GM23338 (cell line): ENCODE results near the gene PKP3. TPM values are rescaled to one million over a fixed set of nuclear protein-coding genes. Genes with fewer than 3 reads are reported as not detected.

ENCODE experiments used
- ATAC-seq: fragments of 200-7000 bp; cut with Tn5 transposase; 3 replicates; pipeline ENCODE4 v1.9.1; 2020
- DNase-seq: peaks from one replicate; pipeline ENCODE4 v3.0.0-alpha.2; 2015; ENCODE audit warnings: low spot score
- H2AFZ ChIP-seq: fragments of 200-600 bp; sonication (generic); 2 replicates; pipeline ENCODE4 v1.8.0; 2016; ENCODE audit warnings: antibody characterized with exemption, mild to moderate bottlenecking, moderate library complexity
- H3F3A ChIP-seq: fragments of 200-600 bp; sonication (generic); replicated peaks from 2 replicates; pipeline ENCODE4 v1.8.0; 2017; ENCODE audit warnings: antibody characterized with exemption, mixed run types, low read depth
- H3K27ac ChIP-seq: fragments of 200-600 bp; sonication (generic); 2 replicates; pipeline ENCODE4 v1.6.1; 2016; ENCODE audit warnings: low read depth
- H3K27me3 ChIP-seq: fragments of 200-600 bp; sonication (generic); 2 replicates; pipeline ENCODE4 v1.8.0; 2016; ENCODE audit warnings: mild to moderate bottlenecking, mixed run types, moderate library complexity; ENCODE audit not compliant: insufficient read depth
- H3K36me3 ChIP-seq: fragments of 200-600 bp; sonication (generic); 2 replicates; pipeline ENCODE4 v1.8.0; 2016; ENCODE audit warnings: mild to moderate bottlenecking; ENCODE audit not compliant: insufficient read depth
- H3K4me1 ChIP-seq: fragments of 200-600 bp; sonication (generic); 2 replicates; pipeline ENCODE4 v1.8.0; 2016; ENCODE audit warnings: mild to moderate bottlenecking, moderate library complexity; ENCODE audit not compliant: insufficient read depth
- H3K4me2 ChIP-seq: fragments of 200-600 bp; sonication (generic); 2 replicates; pipeline ENCODE4 v1.7.1; 2017; ENCODE audit warnings: mixed run types
- H3K4me3 ChIP-seq: fragments of 200-600 bp; sonication (generic); 2 replicates; pipeline ENCODE4 v1.6.1; 2016; ENCODE audit warnings: mixed run types
- H3K79me2 ChIP-seq: fragments of 200-600 bp; sonication (generic); replicated peaks from 2 replicates; pipeline ENCODE4 v1.8.0; 2017; ENCODE audit warnings: mild to moderate bottlenecking; ENCODE audit not compliant: insufficient read depth
- H3K9me2 ChIP-seq: fragments of 200-600 bp; sonication (generic); 2 replicates; pipeline ENCODE4 v1.8.0; 2017; ENCODE audit not compliant: insufficient read depth
- H4K20me1 ChIP-seq: fragments of 200-600 bp; sonication (generic); replicated peaks from 2 replicates; pipeline ENCODE4 v1.8.0; 2017; ENCODE audit warnings: mild to moderate bottlenecking; ENCODE audit not compliant: insufficient read depth
- H3K27ac Mint-ChIP-seq: 2 replicates; pipeline ENCODE4 v1.8.0; 2020; ENCODE audit warnings: inconsistent platforms, mild to moderate bottlenecking, moderate library complexity, mixed read lengths
- H3K27me3 Mint-ChIP-seq: 3 replicates; pipeline ENCODE4 v1.8.0; 2022; ENCODE audit warnings: low read depth, mild to moderate bottlenecking, moderate library complexity, mixed read lengths, inconsistent platforms; ENCODE audit not compliant: insufficient read depth, poor library complexity
- H3K36me3 Mint-ChIP-seq: 3 replicates; pipeline ENCODE4 v1.8.0; 2021; ENCODE audit warnings: low read depth, mild to moderate bottlenecking, inconsistent platforms, moderate library complexity, mixed read lengths
- H3K4me1 Mint-ChIP-seq: 3 replicates; pipeline ENCODE4 v1.8.0; 2020; ENCODE audit warnings: mild to moderate bottlenecking, inconsistent platforms, mixed read lengths
- H3K4me3 Mint-ChIP-seq: 3 replicates; pipeline ENCODE4 v1.8.0; 2021; ENCODE audit warnings: moderate library complexity, mild to moderate bottlenecking, inconsistent platforms, mixed read lengths
- H3K9me3 Mint-ChIP-seq: 3 replicates; pipeline ENCODE4 v1.8.0; 2020; ENCODE audit warnings: moderate library complexity, mild to moderate bottlenecking, inconsistent platforms, mixed read lengths
- CREB1 ChIP-seq: fragments of 250-450 bp; sonication (Bioruptor Pico); IDR thresholded peaks from 2 replicates; pipeline ENCODE4 v1.5.0; 2020; ENCODE audit warnings: low read depth, mild to moderate bottlenecking, moderate library complexity
- EZH2 ChIP-seq: fragments of 200-600 bp; sonication (generic); IDR thresholded peaks from one replicate; pipeline ENCODE4 v1.8.0; 2017; ENCODE audit warnings: antibody characterized with exemption, mild to moderate bottlenecking, low read depth; ENCODE audit not compliant: unreplicated experiment
- EZH2phosphoT487 ChIP-seq: fragments of 200-600 bp; sonication (generic); IDR thresholded peaks from one replicate; pipeline ENCODE4 v1.8.1; 2018; ENCODE audit warnings: antibody characterized with exemption; ENCODE audit not compliant: unreplicated experiment
- JUNB ChIP-seq: IDR thresholded peaks from one replicate; pipeline ENCODE4 v1.6.1; 2016; ENCODE audit warnings: antibody characterized with exemption; ENCODE audit not compliant: unreplicated experiment
- NANOG ChIP-seq: IDR thresholded peaks from 2 replicates; pipeline ENCODE4 v1.6.1; 2016; ENCODE audit warnings: antibody characterized with exemption, borderline replicate concordance
- POLR2AphosphoS5 ChIP-seq: IDR thresholded peaks from 2 replicates; pipeline ENCODE4 v1.6.1; 2016; ENCODE audit warnings: antibody characterized with exemption, low read depth
- STAT1 ChIP-seq: IDR thresholded peaks from one replicate; pipeline ENCODE4 v1.6.1; 2016; ENCODE audit warnings: antibody characterized with exemption; ENCODE audit not compliant: unreplicated experiment
- ZNF114 ChIP-seq: fragments of 250-450 bp; sonication (Bioruptor Pico); IDR thresholded peaks from 2 replicates; pipeline ENCODE4 v1.5.0; 2020; ENCODE audit warnings: mild to moderate bottlenecking, moderate library complexity
- ZNF331 ChIP-seq: fragments of 250-450 bp; sonication (Bioruptor Pico); IDR thresholded peaks from 2 replicates; pipeline ENCODE4 v1.5.0; 2020; ENCODE audit warnings: low read depth, mild to moderate bottlenecking, moderate library complexity
- polyA plus RNA-seq: library from polyadenylated mRNA; unstranded; fragments of >200 nt; fragmentation: Nextera tagmentation; extraction: Ambion mirVana; gene quantifications from 2 replicates; pipeline ENCODE4 v1.2.1, GENCODE V29; 2016
- total RNA-seq: library from RNA; depleted of rRNA; stranded (reverse); fragments of >200 nt; shearing (Covaris generic); gene quantifications from 2 replicates; pipeline ENCODE4 v1.2.3, GENCODE V29; 2014
- TF ChIP-seq, protein P1 (sequence below): IDR thresholded peaks from one replicate; pipeline ENCODE4 v1.6.1; 2018; ENCODE audit warnings: antibody characterized with exemption; ENCODE audit not compliant: unreplicated experiment
- TF ChIP-seq, protein P2 (sequence below), 2 experiments: fragments of 200-600 bp in 1 of 2; sonication (generic) in 1 of 2; conservative IDR thresholded peaks; 2 replicates each; pipeline versions ENCODE4 v1.5.1 to v1.6.1; 2016 to 2017; ENCODE audit warnings: antibody characterized with exemption in 2 of 2, low read depth in 2 of 2, mild to moderate bottlenecking in 2 of 2, moderate library complexity in 1 of 2

PKP3 gene
- total and polyA plus RNA-seq, 2 experiments from 2014 or later = 7.2 to 23.0 TPM

- Mint-ChIP-seq H3K9me3 (peaks cover 26% of the 10 kb centered on the region), H3K4me3 (no peak overlapping the region; the same call in 2 of the 3 replicates), H3K36me3 (peaks cover 36% of the 10 kb centered on the region), H3K27ac (no peak overlapping the region), H3K27me3 (peaks cover 11% of the 10 kb centered on the region), H3K4me1 (no peaks in the 10 kb centered on the region; the same call in 2 of the 3 replicates)
- Histone ChIP-seq H2AFZ (no peak overlapping the region), H3K4me3 (no peak overlapping the region), H3K36me3 (no peaks in the 10 kb centered on the region), H3F3A (no peaks in the 10 kb centered on the region; the same call in 1 of the 2 replicates), H3K4me1 (no peaks in the 10 kb centered on the region), H3K27me3 (no peaks in the 10 kb centered on the region), H3K4me2 (no peak overlapping the region), H3K27ac (no peak overlapping the region), H3K9me2 (no peaks in the 10 kb centered on the region), H3K79me2 (no peaks in the 10 kb centered on the region), H4K20me1 (no peaks in the 10 kb centered on the region)
- TF ChIP-seq POLR2AphosphoS5 (peak; percentile 38; the same call in 1 of the 2 replicates), ZNF331 (CRISPR knock-in tag) (no peak)
- DNase-seq = no peak
- ATAC-seq = no peak
Observed at GRCh38 chr11:383431-383830, 10.6 kb upstream of the PKP3 start.

DNA sequence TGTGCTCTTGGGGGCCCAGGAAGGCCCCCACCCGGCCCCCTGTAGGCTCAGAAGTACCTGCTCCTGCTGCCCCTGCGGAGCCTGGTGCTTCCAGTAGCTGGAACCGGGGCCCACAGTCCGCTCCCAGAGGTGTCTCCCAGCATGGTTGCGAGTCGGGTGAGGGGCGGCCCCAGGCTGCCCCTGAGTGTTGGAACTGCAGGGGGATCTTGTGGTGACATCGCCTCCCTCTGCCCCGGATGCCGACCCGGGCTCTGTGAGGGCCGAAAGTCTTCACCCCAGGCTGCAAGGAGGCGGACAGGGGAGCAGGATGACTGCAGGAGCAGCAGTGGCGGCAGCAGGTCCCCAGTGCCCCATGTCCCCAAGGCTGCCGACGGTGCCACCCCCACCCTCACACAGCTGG lies 9.5 kb upstream of the PKP3 start:
- Mint-ChIP-seq H3K27ac (no peak overlapping the region), H3K27me3 (peaks cover 7% of the 10 kb centered on the region), H3K36me3 (peaks cover 30% of the 10 kb centered on the region), H3K4me3 (no peak overlapping the region), H3K9me3 (peaks cover 26% of the 10 kb centered on the region), H3K4me1 (no peaks in the 10 kb centered on the region)
- H3K27ac ChIP-seq = no peak overlapping the region
- no peaks in the 10 kb centered on the region for H3K79me2 ChIP-seq
- H4K20me1 ChIP-seq = no peaks in the 10 kb centered on the region
- TF ChIP-seq STAT1 (no peak), CREB1 (no peak), EZH2phosphoT487 (no peak), EZH2 (no peak), POLR2AphosphoS5 (no peak), ZNF331 (CRISPR knock-in tag) (no peak), ZNF114 (no peak), NANOG (no peak), JUNB (no peak)
- TF ChIP-seq, protein P1, sequence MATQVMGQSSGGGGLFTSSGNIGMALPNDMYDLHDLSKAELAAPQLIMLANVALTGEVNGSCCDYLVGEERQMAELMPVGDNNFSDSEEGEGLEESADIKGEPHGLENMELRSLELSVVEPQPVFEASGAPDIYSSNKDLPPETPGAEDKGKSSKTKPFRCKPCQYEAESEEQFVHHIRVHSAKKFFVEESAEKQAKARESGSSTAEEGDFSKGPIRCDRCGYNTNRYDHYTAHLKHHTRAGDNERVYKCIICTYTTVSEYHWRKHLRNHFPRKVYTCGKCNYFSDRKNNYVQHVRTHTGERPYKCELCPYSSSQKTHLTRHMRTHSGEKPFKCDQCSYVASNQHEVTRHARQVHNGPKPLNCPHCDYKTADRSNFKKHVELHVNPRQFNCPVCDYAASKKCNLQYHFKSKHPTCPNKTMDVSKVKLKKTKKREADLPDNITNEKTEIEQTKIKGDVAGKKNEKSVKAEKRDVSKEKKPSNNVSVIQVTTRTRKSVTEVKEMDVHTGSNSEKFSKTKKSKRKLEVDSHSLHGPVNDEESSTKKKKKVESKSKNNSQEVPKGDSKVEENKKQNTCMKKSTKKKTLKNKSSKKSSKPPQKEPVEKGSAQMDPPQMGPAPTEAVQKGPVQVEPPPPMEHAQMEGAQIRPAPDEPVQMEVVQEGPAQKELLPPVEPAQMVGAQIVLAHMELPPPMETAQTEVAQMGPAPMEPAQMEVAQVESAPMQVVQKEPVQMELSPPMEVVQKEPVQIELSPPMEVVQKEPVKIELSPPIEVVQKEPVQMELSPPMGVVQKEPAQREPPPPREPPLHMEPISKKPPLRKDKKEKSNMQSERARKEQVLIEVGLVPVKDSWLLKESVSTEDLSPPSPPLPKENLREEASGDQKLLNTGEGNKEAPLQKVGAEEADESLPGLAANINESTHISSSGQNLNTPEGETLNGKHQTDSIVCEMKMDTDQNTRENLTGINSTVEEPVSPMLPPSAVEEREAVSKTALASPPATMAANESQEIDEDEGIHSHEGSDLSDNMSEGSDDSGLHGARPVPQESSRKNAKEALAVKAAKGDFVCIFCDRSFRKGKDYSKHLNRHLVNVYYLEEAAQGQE = no peak
- TF ChIP-seq, protein P2, sequence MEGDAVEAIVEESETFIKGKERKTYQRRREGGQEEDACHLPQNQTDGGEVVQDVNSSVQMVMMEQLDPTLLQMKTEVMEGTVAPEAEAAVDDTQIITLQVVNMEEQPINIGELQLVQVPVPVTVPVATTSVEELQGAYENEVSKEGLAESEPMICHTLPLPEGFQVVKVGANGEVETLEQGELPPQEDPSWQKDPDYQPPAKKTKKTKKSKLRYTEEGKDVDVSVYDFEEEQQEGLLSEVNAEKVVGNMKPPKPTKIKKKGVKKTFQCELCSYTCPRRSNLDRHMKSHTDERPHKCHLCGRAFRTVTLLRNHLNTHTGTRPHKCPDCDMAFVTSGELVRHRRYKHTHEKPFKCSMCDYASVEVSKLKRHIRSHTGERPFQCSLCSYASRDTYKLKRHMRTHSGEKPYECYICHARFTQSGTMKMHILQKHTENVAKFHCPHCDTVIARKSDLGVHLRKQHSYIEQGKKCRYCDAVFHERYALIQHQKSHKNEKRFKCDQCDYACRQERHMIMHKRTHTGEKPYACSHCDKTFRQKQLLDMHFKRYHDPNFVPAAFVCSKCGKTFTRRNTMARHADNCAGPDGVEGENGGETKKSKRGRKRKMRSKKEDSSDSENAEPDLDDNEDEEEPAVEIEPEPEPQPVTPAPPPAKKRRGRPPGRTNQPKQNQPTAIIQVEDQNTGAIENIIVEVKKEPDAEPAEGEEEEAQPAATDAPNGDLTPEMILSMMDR (conservative IDR thresholded peaks at IDR 0.05; ENCODE audit: low read depth in 2 of 2) = no peak
- H3K27me3 ChIP-seq = no peaks in the 10 kb centered on the region
- H3F3A ChIP-seq = no peaks in the 10 kb centered on the region; the same call in 1 of the 2 replicates
- H2AFZ ChIP-seq = no peak overlapping the region
- no peak overlapping the region for H3K4me2 ChIP-seq
- H3K36me3 ChIP-seq = no peaks in the 10 kb centered on the region
- DNase-seq (no peak), ATAC-seq (peak; percentile 39)
- no peaks in the 10 kb centered on the region for H3K9me2 ChIP-seq
- H3K4me1 ChIP-seq = no peaks in the 10 kb centered on the region
- H3K4me3 ChIP-seq = no peak overlapping the region
